GM06990 (cell line): ENCODE measurements around the gene ZBTB7C.

Source experiments
- DNase-seq: peaks from one replicate; pipeline ENCODE4 v3.0.0-alpha.2; 2011; ENCODE audit not compliant: insufficient read length; ENCODE audit errors: extremely low read depth
- H3K27me3 ChIP-seq: replicated peaks from 2 replicates; pipeline ENCODE4 v1.6.0; 2011; ENCODE audit warnings: low read length; ENCODE audit not compliant: control insufficient read depth, insufficient read depth
- H3K36me3 ChIP-seq: 2 replicates; pipeline ENCODE4 v1.5.1; 2011; ENCODE audit warnings: low read length; ENCODE audit not compliant: control insufficient read depth, insufficient read depth
- H3K4me3 ChIP-seq: replicated peaks from 2 replicates; pipeline ENCODE4 v1.5.1; 2011; ENCODE audit warnings: low read depth, mild to moderate bottlenecking, control low read depth, low read length
- TF ChIP-seq, protein P1 (sequence below): IDR thresholded peaks from 2 replicates; pipeline ENCODE4 v1.5.1; 2011; ENCODE audit warnings: low read length, control low read depth, mild to moderate bottlenecking, inconsistent platforms; ENCODE audit not compliant: insufficient read depth, poor library complexity, severe bottlenecking

Gene ZBTB7C

DNA sequence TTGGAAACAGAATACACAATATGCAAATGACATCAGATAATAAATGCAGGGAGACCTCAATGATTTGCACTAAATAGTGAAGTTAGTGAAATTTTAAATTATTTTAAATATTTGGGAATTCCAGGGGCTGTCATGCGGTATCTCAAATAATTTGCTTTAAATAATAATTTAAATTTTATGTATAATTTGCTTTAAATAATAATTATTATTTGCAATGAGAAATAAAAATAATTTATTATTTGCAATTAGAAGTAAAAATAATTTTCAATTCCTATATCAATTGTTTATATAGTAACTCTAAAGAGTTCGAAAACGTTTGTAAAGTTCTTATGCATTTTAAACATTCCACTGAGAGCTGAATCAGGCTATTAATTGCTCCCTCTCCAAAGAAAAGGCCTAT is 226.4 kb downstream of the ZBTB7C start:
- no peak for DNase-seq
- Histone ChIP-seq H3K4me3 (no peak overlapping the region), H3K36me3 (no peaks in the 10 kb centered on the region), H3K27me3 (peaks cover 6% of the 10 kb centered on the region)
- TF ChIP-seq, protein P1, sequence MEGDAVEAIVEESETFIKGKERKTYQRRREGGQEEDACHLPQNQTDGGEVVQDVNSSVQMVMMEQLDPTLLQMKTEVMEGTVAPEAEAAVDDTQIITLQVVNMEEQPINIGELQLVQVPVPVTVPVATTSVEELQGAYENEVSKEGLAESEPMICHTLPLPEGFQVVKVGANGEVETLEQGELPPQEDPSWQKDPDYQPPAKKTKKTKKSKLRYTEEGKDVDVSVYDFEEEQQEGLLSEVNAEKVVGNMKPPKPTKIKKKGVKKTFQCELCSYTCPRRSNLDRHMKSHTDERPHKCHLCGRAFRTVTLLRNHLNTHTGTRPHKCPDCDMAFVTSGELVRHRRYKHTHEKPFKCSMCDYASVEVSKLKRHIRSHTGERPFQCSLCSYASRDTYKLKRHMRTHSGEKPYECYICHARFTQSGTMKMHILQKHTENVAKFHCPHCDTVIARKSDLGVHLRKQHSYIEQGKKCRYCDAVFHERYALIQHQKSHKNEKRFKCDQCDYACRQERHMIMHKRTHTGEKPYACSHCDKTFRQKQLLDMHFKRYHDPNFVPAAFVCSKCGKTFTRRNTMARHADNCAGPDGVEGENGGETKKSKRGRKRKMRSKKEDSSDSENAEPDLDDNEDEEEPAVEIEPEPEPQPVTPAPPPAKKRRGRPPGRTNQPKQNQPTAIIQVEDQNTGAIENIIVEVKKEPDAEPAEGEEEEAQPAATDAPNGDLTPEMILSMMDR: no peak

DNA sequence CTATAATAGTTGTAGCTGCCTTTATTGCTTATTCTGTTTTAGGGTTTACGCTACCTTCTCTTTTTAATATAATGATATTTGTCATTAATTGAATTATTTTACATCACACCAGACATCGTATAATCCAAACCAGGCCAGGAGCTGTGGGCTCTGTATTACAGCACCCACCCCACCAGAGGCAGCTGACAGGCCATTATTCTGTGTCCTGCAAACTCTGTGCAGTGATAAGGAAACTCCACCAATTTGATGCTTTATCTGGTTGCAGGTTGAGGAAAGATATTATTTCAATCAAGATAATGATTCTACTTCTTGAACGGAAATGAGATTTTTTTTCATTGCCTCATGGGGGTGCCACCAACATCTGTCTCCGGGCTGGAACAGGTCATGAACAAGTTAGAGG is 227.3 kb downstream of the ZBTB7C start:
- TF ChIP-seq, protein P1: no peak
- DNase-seq: no peak
- H3K36me3 ChIP-seq: no peaks in the 10 kb centered on the region
- H3K4me3 ChIP-seq: no peak overlapping the region
- peaks cover 5% of the 10 kb centered on the region for H3K27me3 ChIP-seq

DNA sequence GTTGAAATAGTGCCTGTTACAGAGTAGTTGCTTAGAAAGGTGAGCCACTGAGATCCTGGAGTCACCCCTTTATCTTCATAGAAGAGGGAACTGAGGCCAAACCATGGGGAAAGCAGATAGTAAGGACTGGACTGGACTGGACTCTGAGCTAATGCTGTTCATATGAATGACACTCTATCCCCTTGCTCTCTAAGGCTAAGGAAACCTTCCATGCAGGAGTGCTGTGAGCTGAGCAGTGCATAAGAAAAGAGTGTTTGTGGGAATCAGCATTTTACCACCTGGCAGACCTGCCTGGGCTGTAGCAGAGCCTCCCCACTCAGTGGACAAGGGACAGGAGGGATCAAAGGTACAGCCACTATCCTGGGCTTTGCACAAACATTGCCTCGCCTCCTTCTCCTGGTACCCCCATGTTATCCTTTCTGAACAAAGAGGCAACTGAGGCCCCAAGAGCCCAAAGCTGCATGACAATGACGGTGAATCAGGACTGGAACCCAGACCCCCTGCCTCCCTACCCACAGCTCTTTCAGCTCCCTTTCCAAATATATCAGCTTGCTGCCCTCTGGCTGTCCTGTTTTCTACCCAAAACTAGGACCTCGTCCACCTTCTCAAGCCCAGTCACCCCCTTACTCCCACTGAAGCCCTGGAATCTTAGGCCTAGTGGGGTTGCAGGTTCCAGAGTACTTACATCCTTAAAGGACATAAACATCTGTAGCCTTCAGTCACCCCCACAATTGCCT is 227.9 kb downstream of the ZBTB7C start:
- TF ChIP-seq, protein P1: no peak
- Histone ChIP-seq H3K4me3 (no peak overlapping the region), H3K36me3 (no peaks in the 10 kb centered on the region), H3K27me3 (peaks cover 3% of the 10 kb centered on the region)
- DNase-seq: no peak

DNA sequence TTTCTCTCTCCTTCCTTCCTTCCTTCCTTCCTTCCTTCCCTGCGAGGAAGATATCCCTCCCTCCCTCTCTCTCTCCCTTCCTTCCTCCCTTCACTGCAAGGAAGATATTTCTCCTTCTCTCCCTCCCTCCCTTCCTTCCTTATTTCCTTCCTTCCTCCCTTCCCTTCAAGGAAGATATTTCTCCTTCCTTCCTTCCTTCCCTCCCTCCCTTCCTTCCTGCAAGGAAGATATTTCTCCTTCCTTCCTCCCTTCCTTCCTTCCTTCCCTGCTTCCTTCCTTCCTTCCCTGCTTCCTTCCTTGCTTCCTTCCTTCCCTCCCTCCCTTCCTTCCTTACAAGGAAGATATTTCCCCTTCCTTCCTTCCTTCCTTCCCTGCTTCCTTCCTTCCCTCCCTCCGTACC is 229.5 kb downstream of the ZBTB7C start:
- TF ChIP-seq, protein P1: no peak
- peaks cover 3% of the 10 kb centered on the region for H3K27me3 ChIP-seq
- no peak for DNase-seq

DNA sequence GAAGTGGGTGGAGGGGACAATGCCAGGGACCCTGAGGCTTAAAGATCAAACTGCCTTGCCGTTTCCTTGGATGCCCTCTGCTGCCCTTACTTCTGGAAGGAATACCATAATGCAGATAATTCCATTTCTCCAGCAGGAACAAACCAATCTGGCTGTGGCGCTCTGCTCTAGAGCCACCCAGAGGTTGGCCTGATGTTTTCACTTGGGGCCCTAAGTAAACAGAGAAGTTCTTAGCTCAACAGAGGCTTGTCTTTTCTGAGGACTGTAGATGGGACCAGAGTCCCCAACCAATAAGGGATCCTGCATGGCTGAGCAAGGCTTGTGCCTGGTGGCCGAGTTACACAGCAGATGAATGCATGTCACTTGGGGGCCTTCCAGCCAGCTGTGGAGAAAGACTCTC is 230.2 kb downstream of the ZBTB7C start:
- peaks cover 3% of the 10 kb centered on the region for H3K27me3 ChIP-seq
- TF ChIP-seq, protein P1: no peak
- H3K36me3 ChIP-seq: no peaks in the 10 kb centered on the region
- DNase-seq: no peak
- no peak overlapping the region for H3K4me3 ChIP-seq

More for the DNA sequence above, 229.5 kb downstream of the ZBTB7C start:
- H3K36me3 ChIP-seq: no peaks in the 10 kb centered on the region
- no peak overlapping the region for H3K4me3 ChIP-seq
